ENCODE data around the gene GARNL3.
A peak's percentile ranks its signal among the peaks of the same experiment; 100 is the strongest.

GARNL3 gene

GRCh38 chr9:127241354-127241753 is 23.2 kb upstream of the GARNL3 start:
- DNase-seq, result no peak

GRCh38 chr9:127244609-127245601 is 19.7 kb upstream of the GARNL3 start:
- peak; percentile 91 for DNase-seq

DNA sequence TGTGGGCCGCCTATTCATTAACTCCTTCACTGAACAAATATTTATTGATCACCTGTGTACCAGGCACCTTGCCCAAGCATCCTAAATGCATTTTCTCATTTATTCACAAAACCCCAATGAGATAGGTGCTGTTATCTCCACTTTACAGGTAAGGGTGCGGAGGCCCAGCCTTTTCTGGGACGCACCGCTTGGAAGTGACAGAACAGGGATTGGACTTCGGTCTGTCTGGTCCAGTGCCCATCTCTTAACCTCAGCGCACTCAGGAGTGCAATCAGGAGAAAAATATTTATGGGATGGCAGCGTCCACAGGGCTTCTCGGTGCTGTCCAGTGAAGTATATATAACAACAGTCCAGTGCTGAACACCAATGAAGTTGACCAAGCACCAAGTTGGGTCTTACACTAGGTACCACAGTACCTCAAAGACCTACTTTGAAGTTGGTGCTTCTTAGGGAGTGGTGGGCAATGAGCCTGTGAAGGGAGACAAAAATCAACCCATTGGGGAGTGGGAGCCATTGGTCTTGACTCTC is 18.9 kb upstream of the GARNL3 start:
- no peak for DNase-seq

GRCh38 chr9:127248241-127248640 is 16.3 kb upstream of the GARNL3 start:
- no peak for DNase-seq

DNA sequence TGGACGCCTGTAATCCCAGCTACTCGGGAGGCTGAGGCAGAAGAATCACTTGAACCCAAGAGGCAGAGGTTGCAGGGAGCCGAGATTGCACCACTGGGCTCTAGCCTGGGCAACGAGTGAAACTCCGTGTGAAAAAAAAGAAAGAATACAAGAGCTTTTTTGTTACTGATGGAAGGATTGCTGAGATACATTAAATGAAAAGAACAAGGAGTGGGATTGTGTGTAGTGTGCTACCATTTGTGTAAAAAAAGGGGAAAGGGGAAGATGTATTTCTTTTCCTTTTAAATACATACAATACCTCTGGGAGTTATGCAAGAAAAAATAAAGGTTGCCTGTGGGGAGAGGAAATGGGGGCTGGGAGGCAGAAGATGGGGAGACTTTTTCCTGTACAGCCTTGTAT is 14.7 kb upstream of the GARNL3 start:
- no peak for DNase-seq

GRCh38 chr9:127250896-127251391 is 13.6 kb upstream of the GARNL3 start:
- DNase-seq, result no peak

DNA sequence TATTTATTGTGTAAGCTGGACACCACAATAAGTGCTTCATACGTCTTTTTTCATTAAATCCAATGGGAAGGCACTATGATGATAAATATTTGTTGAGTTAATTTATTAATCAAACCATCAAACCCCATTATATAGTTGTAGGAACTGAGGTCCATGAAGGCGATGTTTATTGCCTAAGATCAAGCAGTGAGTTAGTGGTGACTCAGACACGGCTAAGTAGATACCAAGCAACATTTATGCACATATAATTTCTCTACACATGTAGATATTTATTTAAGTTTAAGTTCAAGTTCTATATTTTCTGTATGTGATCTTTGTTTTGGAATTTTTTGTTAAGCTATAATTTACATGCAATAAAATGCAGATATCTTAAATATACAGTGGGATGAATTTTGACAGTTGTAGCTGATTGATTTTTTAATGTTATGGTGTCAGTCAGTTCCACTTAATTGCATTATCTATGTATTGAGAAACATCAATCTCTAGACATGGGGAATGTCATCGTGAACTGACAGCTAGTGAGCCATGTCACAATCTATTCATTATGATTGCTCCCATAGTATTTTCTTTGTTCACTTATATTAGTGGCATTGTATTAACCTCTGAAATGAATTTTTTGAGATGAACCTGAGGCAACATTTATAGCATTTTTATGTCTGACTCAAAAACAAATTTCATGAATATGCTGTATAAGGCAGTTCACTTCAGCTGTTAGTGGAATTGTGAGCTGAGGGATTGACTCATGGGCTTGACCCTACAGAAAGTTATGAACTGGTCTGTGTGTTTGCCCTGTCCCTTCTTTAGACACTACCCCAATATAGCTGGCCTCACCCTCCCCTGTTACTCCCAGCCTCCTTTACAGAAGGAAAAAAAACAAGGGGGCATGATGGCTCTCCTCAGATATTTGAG is 11.9 kb upstream of the GARNL3 start:
- no peak for DNase-seq

DNA sequence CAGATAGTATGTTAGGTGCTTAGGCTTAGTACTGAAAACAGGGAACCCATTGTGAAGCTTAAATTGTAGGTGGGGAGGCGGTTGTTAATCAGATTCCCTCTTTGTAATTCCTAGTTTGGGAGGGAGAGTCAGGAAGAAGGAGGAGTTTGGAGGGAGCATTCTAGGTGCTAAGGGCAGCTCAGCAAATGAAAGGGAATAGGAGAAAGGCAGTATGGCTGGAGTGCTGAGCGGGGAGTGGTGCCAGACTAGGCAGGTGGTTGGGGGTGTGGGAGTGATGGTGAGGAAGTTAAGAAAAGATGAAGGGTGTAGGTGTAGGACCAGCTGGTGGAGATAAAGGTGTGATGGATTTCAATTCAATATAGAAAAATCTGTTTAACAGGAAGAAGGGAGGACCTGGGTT is 11.1 kb upstream of the GARNL3 start:
- no peak for DNase-seq

DNA sequence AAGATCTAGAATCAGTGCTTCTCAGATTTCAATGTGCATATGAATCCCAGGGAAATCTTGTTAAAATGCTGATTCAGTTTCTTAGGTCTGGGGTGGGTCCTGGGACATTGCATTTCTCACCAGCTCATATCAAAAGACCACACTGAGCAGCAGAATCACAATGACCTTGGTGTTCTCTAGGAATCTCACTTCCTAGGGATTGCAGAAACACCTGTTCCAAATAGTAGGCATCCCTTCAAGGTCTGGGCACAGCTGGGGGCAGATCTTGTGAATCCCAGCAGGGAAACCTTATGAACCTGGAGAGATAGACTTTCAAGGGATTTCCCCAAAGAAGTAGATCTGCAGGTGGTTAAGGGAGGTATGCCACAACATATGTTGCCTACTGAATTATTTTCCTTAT is 8.9 kb upstream of the GARNL3 start:
- DNase-seq, result no peak

DNA sequence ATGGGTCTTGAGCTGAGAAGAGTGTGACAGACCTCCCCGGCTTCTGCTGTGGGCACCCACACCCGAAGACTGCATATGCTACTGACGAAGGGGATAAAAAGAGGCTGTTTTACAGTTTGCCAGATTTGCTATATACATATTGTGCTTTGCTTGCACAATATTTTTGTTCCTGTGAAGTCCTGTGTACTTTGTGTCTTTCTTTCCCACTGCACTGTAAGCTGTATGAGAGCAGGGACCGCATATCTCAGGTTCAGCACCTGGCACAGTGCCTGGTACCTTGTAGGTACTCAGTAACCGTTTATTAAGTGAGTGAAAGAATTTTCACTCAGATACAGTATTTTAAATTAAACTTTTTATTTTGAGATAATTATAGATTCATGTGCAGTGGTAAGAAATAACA is 8.2 kb upstream of the GARNL3 start:
- DNase-seq, result no peak

DNA sequence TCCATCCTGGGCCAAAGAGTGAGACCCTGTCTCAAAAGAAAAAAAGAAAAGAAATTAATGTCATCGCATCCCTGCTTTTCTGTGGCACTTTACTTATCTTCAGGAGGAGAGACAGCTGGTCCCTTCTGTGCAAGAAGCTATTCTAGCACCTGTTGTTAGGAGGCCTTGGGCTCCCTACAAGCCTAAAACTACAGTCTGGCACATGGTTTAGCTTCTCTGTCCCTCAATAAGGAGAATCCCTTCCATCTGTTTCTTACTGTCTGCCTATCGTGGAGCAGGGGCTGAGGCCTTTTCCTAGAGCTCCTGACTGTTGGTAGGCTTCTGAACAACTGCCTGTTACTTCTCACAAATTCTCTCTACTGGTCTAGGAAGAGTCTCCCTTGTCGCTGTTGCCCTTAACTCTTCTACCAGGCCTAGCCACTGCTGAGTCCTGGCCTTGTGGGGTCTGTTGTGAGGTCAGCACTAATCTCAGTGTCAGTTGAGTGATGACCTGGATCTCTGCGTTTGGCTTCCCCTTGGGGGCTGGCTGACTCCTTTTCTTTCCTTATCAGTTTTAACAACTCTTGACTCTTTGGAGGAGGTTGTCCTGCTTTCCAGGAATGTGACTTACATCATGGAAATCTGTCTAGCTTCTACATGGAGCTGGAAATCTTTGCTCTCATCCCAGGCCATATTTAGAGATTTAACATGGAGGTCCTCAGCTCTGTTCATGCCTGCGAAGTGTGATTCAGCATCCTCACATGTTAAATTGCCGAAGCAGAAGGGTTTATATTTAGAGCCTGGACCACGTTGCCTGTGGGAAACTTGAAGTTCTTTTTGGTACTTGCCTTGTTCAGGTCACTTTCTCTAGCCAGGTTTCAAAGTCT is 5.7 kb upstream of the GARNL3 start:
- no peak for DNase-seq

GRCh38 chr9:127262602-127263001 is 2.0 kb upstream of the GARNL3 start:
- DNase-seq, result no peak

DNA sequence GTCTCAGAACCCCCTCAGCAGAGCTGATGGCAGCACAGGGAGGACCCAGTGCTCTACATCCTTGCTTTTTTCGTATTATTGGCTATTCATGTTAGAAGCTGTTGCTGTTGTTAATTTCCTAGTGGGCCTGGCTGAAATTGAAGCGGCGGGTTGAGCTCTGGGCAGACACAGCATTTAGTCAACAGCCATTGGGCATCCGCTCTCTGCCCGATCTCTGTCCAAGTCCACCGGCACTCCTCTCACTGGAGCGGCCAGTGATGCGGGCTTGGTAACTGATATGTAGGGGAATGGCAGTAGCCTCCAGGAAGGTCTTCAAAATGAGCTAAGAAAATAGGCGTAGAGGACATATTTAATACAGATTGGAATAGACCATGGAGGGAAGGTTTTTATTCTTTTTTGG is 1.3 kb upstream of the GARNL3 start:
- DNase-seq, result no peak

GRCh38 chr9:127263664-127264063 is 910 bp upstream of the GARNL3 start:
- DNase-seq, result no peak

- no peak for DNase-seq
Measured at GRCh38 chr9:127267793-127268525, 3.4 kb downstream of the GARNL3 start.

DNA sequence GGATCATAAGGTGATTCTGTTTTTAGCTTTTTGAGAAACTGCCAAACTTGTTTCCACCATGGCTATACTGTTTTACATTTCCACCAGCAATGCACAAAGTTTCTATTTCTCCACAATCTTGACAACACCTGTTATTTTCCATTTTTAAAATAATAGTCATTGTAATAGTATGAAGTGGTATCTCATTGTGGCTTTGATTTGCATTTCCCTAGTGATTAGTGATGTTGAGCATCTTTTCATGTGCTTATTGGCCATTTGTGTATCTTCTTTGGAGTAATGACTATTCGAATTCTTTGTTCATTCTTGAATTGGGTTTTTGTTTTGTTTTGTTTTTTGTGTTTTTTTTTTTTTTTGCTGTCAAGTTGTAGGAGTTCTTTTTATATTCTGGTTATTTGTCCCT is 4.9 kb downstream of the GARNL3 start:
- no peak for DNase-seq

DNA sequence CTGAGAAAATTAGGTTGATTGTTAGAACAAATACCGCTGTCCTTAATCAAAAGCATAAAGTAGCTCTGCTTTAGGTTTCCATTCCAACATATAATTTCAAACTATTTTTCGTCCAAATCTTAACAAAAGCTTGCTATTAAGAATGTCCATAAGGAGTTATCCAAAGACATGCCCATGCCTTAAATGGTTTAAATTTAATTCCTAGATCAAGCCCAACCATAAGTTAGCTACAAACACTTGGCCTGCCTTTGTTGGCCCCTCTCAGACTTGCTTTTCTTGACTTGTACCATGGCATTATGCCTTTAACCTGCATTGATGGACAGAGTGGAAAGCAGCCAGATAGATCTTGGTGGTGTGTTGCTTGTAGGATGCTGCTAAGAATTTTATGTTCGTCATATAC is 8.8 kb downstream of the GARNL3 start:
- DNase-seq, result no peak

- DNase-seq, result no peak
Measured at GRCh38 chr9:127277099-127277498, 12.5 kb downstream of the GARNL3 start.

DNA sequence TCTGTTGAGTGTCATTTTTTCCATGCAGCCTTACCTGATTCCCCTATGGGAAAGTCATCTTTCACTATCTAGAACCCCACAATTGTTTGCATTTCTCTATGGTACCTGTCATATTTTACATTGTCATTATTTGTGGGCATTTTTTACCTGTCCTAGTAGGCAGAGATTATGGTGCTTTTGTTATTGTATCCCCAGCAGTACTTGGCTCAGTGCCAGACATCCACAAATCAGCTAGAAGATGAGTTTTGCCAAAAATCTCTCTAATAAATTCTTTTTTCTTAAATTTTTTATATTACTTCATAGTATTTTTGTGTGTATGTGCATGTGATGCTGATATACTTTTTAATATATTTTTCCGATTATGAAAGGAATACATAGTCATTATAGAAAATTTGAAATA is 13.2 kb downstream of the GARNL3 start:
- DNase-seq, result no peak

GRCh38 chr9:127278372-127278771 is 13.8 kb downstream of the GARNL3 start:
- DNase-seq, result no peak

GRCh38 chr9:127279717-127280285 is 15.2 kb downstream of the GARNL3 start:
- no peak for DNase-seq
